Esophagus muscularis mucosa (tissue), 4 donors: ENCODE results near the gene OR4K13. TPM values are rescaled to one million over a fixed set of nuclear protein-coding genes. Genes with fewer than 3 reads are reported as not detected.

Source experiments
- DNase-seq: peaks from one replicate; pipeline ENCODE4 v3.0.0-alpha.2; 2017; ENCODE audit errors: extremely low spot score
- H3K27ac ChIP-seq, 4 donors: fragments of 200-600 bp; sonication (generic); replicated peaks in 1 of 4; 1 replicate in 3 of 4; 2 replicates in 1 of 4; pipeline ENCODE4 v1.5.1; 2016 to 2019; ENCODE audit warnings: mild to moderate bottlenecking in 1 of 4
- H3K27me3 ChIP-seq, 4 donors: fragments of 200-600 bp; sonication (generic); one replicate each; pipeline versions ENCODE4 v1.5.1 to v1.6.0; 2016 to 2019
- H3K36me3 ChIP-seq, 4 donors: fragments of 200-600 bp; sonication (generic); one replicate each; pipeline ENCODE4 v1.5.1; 2016 to 2019
- H3K4me1 ChIP-seq, 4 donors: fragments of 200-600 bp; sonication (generic); one replicate each; pipeline ENCODE4 v1.5.1; 2016 to 2019
- H3K4me3 ChIP-seq, 4 donors: fragments of 200-600 bp; sonication (generic); 1 replicate in 2 of 4; 2 replicates in 2 of 4; pipeline ENCODE4 v1.5.1; 2016 to 2019; ENCODE audit warnings: mild to moderate bottlenecking in 4 of 4, moderate library complexity in 1 of 4
- H3K9me3 ChIP-seq, 4 donors: fragments of 200-600 bp; sonication (generic); 1 replicate in 3 of 4; 2 replicates in 1 of 4; pipeline ENCODE4 v1.5.1; 2016 to 2019
- EP300 ChIP-seq: sonication (generic); formaldehyde crosslinking; IDR thresholded peaks from one replicate; pipeline ENCODE4 v1.6.1; 2017; ENCODE audit warnings: antibody characterized with exemption
- POLR2A ChIP-seq: fragments of 450-650 bp; IDR thresholded peaks from one replicate; pipeline ENCODE4 v1.6.1; 2017; ENCODE audit warnings: antibody characterized with exemption, moderate library complexity, mild to moderate bottlenecking, low read depth
- POLR2AphosphoS5 ChIP-seq, 2 donors: sonication (generic); formaldehyde crosslinking; IDR thresholded peaks; one replicate each; pipeline ENCODE4 v1.6.1; 2017; ENCODE audit warnings: antibody characterized with exemption in 2 of 2
- WGBS: methylation state at CpG from one replicate; pipeline ENCODE4 v1.1.5; 2018; 5-methylcytosine and 5-hydroxymethylcytosine counted together
- intact Hi-C: fragments of 100-400 bp; cut with DNase I; formaldehyde crosslinking; loops from one replicate; pipeline ENCODE4 v1.15.1; 2023
- total RNA-seq, 4 donors: library from RNA; depleted of rRNA; stranded (reverse); fragments of >200 nt; gene quantifications; one replicate each; pipeline versions ENCODE4 v1.1.0 to v1.2.1, GENCODE V29; 2016
- TF ChIP-seq, protein P1 (sequence below), 3 experiments: fragments of 200-600 bp in 2 of 3; fragments of 450-650 bp in 1 of 3; sonication (generic) in 2 of 3; IDR thresholded peaks; one replicate each; pipeline ENCODE4 v1.5.1; 2017 to 2019; ENCODE audit warnings: antibody characterized with exemption in 3 of 3, mild to moderate bottlenecking in 2 of 3, moderate library complexity in 1 of 3

Gene OR4K13, protein sequence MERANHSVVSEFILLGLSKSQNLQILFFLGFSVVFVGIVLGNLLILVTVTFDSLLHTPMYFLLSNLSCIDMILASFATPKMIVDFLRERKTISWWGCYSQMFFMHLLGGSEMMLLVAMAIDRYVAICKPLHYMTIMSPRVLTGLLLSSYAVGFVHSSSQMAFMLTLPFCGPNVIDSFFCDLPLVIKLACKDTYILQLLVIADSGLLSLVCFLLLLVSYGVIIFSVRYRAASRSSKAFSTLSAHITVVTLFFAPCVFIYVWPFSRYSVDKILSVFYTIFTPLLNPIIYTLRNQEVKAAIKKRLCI
- total RNA-seq = not detected

DNA sequence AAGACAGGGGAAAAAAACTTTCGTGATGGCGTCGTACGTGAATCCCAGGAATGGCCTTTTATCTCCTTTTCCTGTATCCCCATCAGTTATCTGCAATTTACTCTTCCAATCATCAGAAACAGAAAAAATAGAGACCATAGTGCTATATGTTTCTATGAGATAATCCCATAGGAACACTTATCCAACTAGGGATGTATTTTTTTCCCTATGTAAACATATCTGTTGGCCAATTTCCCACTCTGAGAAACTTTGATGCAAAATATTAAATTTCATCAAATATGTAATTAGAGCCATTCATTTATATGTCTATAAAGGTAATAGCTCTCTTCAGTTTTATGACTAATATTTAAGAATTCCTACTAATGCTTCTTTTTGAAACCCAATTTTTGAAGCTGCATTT is at the start of gene OR4K13:
TSS of gene OR4K13 (minus strand) at position 101 of the 400 bp plus-strand sequence. CDS start 1,280 bp downstream, outside the sequence.
- Histone ChIP-seq H3K9me3 (no peaks in the 10 kb centered on the region), H3K4me3 (no peak within 1 kb of the TSS)

DNA sequence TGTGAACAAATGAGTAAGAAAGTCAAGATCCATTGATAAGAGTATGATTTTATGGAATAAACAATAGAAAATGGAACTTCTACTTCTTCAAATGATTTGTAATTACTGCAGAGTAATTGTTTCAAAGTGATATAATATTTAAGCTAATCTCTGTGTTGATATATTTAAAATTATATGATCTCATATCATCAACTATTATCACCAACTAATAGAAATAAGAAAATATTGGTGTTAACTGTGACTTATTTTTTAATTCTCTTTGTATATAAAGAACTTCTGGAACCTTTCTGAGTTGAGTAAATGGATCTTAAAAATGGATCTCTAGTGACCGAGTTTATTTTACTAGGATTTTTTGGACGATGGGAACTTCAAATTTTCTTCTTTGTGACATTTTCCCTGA is 23.9 kb upstream of the OR4K13 start, which contains the start of gene OR4L1:
TSS of gene OR4L1 (plus strand) at position 301 of the 400 bp plus-strand sequence. CDS start at position 301, 0 bp downstream.
- WGBS = 59% methylated on average over 2 of the region's 2 CpGs
- peaks cover 0 to 12% (median under 1%) of the 10 kb centered on the region in 4 donors for H3K9me3 ChIP-seq
- intact Hi-C loops = no loop called here
- H3K36me3 ChIP-seq = no peaks in the 10 kb centered on the region
- H3K4me3 ChIP-seq = no peak within 1 kb of the TSS
- H3K27me3 ChIP-seq = peaks cover 0 to 3% (median 0%) of the 10 kb centered on the region in 4 donors
- no peaks in the 10 kb centered on the region for H3K4me1 ChIP-seq
- TF ChIP-seq, protein P1, sequence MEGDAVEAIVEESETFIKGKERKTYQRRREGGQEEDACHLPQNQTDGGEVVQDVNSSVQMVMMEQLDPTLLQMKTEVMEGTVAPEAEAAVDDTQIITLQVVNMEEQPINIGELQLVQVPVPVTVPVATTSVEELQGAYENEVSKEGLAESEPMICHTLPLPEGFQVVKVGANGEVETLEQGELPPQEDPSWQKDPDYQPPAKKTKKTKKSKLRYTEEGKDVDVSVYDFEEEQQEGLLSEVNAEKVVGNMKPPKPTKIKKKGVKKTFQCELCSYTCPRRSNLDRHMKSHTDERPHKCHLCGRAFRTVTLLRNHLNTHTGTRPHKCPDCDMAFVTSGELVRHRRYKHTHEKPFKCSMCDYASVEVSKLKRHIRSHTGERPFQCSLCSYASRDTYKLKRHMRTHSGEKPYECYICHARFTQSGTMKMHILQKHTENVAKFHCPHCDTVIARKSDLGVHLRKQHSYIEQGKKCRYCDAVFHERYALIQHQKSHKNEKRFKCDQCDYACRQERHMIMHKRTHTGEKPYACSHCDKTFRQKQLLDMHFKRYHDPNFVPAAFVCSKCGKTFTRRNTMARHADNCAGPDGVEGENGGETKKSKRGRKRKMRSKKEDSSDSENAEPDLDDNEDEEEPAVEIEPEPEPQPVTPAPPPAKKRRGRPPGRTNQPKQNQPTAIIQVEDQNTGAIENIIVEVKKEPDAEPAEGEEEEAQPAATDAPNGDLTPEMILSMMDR (IDR thresholded peaks at IDR 0.05) = no peak
- TF ChIP-seq POLR2AphosphoS5 (IDR thresholded peaks at IDR 0.05) (no peak), POLR2A (no peak), EP300 (no peak)
- H3K27ac ChIP-seq = no peak within 1 kb of the TSS
- DNase-seq = no peak

More for the DNA sequence above, at the start of gene OR4K13:
- no peaks in the 10 kb centered on the region for H3K27me3 ChIP-seq
- TF ChIP-seq EP300 (no peak), POLR2AphosphoS5 (IDR thresholded peaks at IDR 0.05) (no peak), POLR2A (no peak)
- TF ChIP-seq, protein P1 (IDR thresholded peaks at IDR 0.05) = no peak
- intact Hi-C loops = no loop called here
- DNase-seq = no peak
- H3K4me1 ChIP-seq = no peaks in the 10 kb centered on the region
- WGBS = 91% methylated on average over 4 of the region's 4 CpGs
- no peak within 1 kb of the TSS for H3K27ac ChIP-seq
- H3K36me3 ChIP-seq = no peaks in the 10 kb centered on the region

DNA sequence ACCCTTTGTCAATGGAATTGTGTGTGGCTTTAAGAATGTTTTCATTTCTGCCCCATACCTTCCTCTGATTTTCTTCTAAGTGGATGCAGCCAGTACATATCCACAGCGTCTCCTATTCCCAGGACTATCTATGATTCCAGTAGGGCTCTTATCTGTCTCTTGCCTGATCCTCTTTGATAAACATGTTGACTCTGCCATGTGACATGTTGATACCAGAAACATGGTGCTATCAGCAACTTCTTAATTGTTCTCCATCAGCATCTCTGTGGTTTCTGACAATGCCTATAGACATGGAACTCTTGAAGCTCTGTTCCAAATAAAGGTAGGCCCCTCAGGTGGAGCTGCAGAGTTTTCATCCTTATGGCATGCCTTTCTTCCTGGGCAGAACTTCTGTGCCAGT is 12.4 kb upstream of the OR4K13 start:
- H3K4me1 ChIP-seq = no peaks in the 10 kb centered on the region
- no peak overlapping the region for H3K4me3 ChIP-seq
- TF ChIP-seq, protein P1 (IDR thresholded peaks at IDR 0.05) = no peak
- no peak for TF ChIP-seq POLR2AphosphoS5 (IDR thresholded peaks at IDR 0.05)
- no peak for TF ChIP-seq POLR2A
- TF ChIP-seq EP300 = no peak
- no peak for DNase-seq
- no peaks in the 10 kb centered on the region for H3K36me3 ChIP-seq
- H3K27ac ChIP-seq = no peak overlapping the region
- WGBS = 77% methylated on average over 1 of the region's 1 CpG
- H3K27me3 ChIP-seq = peaks cover 0 to 9% (median 0%) of the 10 kb centered on the region in 4 donors
- intact Hi-C loops = no loop called here
- H3K9me3 ChIP-seq = no peaks in the 10 kb centered on the region

DNA sequence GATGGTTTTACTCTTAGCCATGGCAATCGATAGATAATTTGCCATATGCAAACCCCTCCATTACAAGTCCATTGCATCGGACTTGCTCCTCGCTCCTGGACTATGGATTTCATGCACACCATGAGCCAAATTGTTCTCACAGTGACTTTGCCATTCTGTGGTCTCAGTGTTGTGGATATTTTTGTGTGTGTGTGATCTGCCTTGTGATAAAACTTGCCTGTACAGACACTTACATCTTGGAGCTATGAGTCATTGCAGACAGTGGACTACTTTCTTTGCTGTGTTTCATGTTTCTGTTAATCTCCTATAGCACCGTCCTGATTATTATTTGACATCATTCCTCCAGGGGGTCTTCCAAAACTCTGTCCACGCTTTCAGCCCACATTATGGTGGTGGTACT is 8.4 kb upstream of the OR4K13 start:
- Histone ChIP-seq H3K9me3 (no peaks in the 10 kb centered on the region), H3K4me3 (no peak overlapping the region), H3K4me1 (no peaks in the 10 kb centered on the region), H3K27ac (no peak overlapping the region), H3K36me3 (no peaks in the 10 kb centered on the region), H3K27me3 (peaks cover 0 to 9% (median 0%) of the 10 kb centered on the region in 4 donors)
- no peak for TF ChIP-seq POLR2AphosphoS5 (IDR thresholded peaks at IDR 0.05)
- TF ChIP-seq, protein P1 (IDR thresholded peaks at IDR 0.05) = no peak
- no peak for TF ChIP-seq POLR2A
- TF ChIP-seq EP300 = no peak
- 65% methylated on average over 5 of the region's 5 CpGs for WGBS
- intact Hi-C loops = no loop called here
- no peak for DNase-seq
